ENCODE data around the gene FTHL17. TPM values are rescaled to one million over a fixed set of nuclear protein-coding genes. Genes with fewer than 3 reads are reported as not detected.

Gene FTHL17
- total RNA-seq, 4 donors from 2014 or later: not detected

DNA sequence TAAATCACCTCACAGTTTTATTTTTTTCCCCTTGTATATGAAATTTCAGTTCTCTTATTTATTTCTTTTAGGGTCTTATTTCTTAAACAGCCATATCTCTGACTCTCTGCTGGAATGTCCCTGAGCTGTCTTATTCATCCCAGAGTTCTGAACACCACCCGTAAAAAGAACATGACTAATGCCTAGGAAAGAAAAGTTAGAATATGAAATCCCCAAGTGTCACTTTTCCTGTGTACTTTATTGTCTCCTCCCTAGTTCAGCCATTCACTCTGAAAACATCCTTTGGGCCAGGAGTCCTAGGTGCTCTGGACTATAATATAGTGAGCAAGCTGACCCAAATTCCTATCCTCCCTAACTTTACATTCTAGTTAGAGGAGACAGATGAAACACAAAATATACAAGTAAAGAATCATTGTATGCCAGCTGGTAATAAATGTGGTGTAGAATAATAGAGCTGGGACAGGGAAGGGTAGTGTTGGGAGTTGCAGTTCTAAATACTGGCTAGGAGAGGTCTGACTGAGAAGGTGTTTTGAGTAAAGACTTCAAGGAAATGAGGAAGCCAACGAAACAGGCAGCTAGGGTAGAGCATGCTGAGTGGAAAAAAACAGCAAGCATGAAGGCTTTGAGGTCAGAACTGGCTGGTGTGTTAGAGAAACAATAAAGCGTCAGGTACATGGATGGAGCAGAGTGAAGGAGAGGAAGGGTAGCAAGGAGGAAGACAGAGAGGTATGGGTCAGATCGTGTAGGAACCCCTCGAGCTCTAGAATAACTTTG, 40.6 kb upstream of the FTHL17 start:
- Histone ChIP-seq H3K27me3 (no peaks in the 10 kb centered on the region), H3K36me3 (no peaks in the 10 kb centered on the region), H3K9me3 (peaks cover 0 to 4% (median 0%) of the 10 kb centered on the region in 4 donors), H3K4me1 (peaks cover 0 to 5% (median 4%) of the 10 kb centered on the region in 4 donors), H3K4me3 (no peak overlapping the region), H3K27ac (replicated peaks in 1 of 4) (no peak overlapping the region)
- 72% methylated on average over 5 of the region's 5 CpGs for WGBS
- DNase-seq (ENCODE audit: extremely low spot score): no peak
- intact Hi-C loops (cut with DNase I): no loop called here
- TF ChIP-seq POLR2AphosphoS5 (IDR thresholded peaks at IDR 0.05): no peak
- no peak for TF ChIP-seq EP300 (IDR thresholded peaks at IDR 0.05)
- no peak for TF ChIP-seq CTCF (IDR thresholded peaks at IDR 0.05)
- TF ChIP-seq POLR2A (IDR thresholded peaks at IDR 0.05; ENCODE audit: low read depth): no peak

- H3K4me3 ChIP-seq: no peak overlapping the region
- peaks cover 0 to 5% (median 4%) of the 10 kb centered on the region in 4 donors for H3K4me1 ChIP-seq
- TF ChIP-seq CTCF (IDR thresholded peaks at IDR 0.05): no peak
- TF ChIP-seq POLR2A (IDR thresholded peaks at IDR 0.05; ENCODE audit: low read depth): no peak
- no peak for TF ChIP-seq EP300 (IDR thresholded peaks at IDR 0.05)
- TF ChIP-seq POLR2AphosphoS5 (IDR thresholded peaks at IDR 0.05): no peak
- intact Hi-C loops (cut with DNase I): no loop called here
- peaks cover 0 to 4% (median 0%) of the 10 kb centered on the region in 4 donors for H3K9me3 ChIP-seq
- no peaks in the 10 kb centered on the region for H3K27me3 ChIP-seq
- H3K27ac ChIP-seq (replicated peaks in 1 of 4): no peak overlapping the region
- no peaks in the 10 kb centered on the region for H3K36me3 ChIP-seq
- 83% methylated on average over 6 of the region's 6 CpGs for WGBS
- DNase-seq (ENCODE audit: extremely low spot score): no peak
These were observed 38.8 kb upstream of the FTHL17 start for GRCh38 chrX:31110657-31111056.

- no peaks in the 10 kb centered on the region for H3K36me3 ChIP-seq
- H3K4me3 ChIP-seq: no peak overlapping the region
- no peak for DNase-seq (ENCODE audit: extremely low spot score)
- H3K27me3 ChIP-seq: no peaks in the 10 kb centered on the region
- H3K27ac ChIP-seq (replicated peaks in 1 of 4): no peak overlapping the region
- no peaks in the 10 kb centered on the region for H3K9me3 ChIP-seq
- 75% methylated on average over 2 of the region's 2 CpGs for WGBS
- TF ChIP-seq EP300 (IDR thresholded peaks at IDR 0.05) (no peak), POLR2A (IDR thresholded peaks at IDR 0.05; ENCODE audit: low read depth) (no peak), POLR2AphosphoS5 (IDR thresholded peaks at IDR 0.05) (no peak), CTCF (IDR thresholded peaks at IDR 0.05) (no peak)
- H3K4me1 ChIP-seq: peaks cover 0 to 3% (median 0%) of the 10 kb centered on the region in 4 donors
- intact Hi-C loops (cut with DNase I): no loop called here
These were observed 27.8 kb upstream of the FTHL17 start for GRCh38 chrX:31099536-31100090.

DNA sequence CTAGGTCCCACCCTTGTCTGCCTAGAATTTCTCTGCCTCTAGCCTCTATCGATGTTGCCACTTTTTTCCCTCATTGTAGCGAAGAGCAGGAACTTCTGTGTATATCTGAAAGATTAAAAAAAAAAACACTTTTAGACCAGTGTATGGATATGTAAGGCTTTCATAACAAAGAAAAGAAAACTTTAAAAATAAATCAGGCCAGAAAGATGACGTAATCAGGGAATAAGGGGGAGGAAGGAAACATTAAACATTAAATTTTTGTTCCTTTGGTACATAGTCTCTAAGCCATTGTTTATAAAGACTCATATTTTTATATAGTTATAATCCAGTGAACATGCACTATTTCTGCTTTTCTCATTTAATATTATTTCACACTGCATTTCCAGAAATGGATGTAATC, 26.2 kb upstream of the FTHL17 start:
- H3K36me3 ChIP-seq: no peaks in the 10 kb centered on the region
- TF ChIP-seq POLR2AphosphoS5 (IDR thresholded peaks at IDR 0.05) (no peak), EP300 (IDR thresholded peaks at IDR 0.05) (no peak), CTCF (IDR thresholded peaks at IDR 0.05) (no peak), POLR2A (IDR thresholded peaks at IDR 0.05; ENCODE audit: low read depth) (no peak)
- intact Hi-C loops (cut with DNase I): no loop called here
- peaks cover 0 to 3% (median 0%) of the 10 kb centered on the region in 4 donors for H3K4me1 ChIP-seq
- no peak for DNase-seq (ENCODE audit: extremely low spot score)
- 58% methylated on average over 3 of the region's 3 CpGs for WGBS
- no peak overlapping the region for H3K4me3 ChIP-seq
- no peaks in the 10 kb centered on the region for H3K27me3 ChIP-seq
- H3K27ac ChIP-seq (replicated peaks in 1 of 4): no peak overlapping the region
- H3K9me3 ChIP-seq: no peaks in the 10 kb centered on the region

All from esophagus muscularis mucosa (tissue), 4 donors.